Esophagus muscularis mucosa (tissue), 4 donors: ENCODE measurements around the gene EXOC6B. TPM values are rescaled to one million over a fixed set of nuclear protein-coding genes. Genes with fewer than 3 reads are reported as not detected.

Experiments used
- DNase-seq: peaks from one replicate; pipeline ENCODE4 v3.0.0-alpha.2; 2017; ENCODE audit errors: extremely low spot score
- H3K27ac ChIP-seq, 4 donors: fragments of 200-600 bp; sonication (generic); replicated peaks in 1 of 4; 1 replicate in 3 of 4; 2 replicates in 1 of 4; pipeline ENCODE4 v1.5.1; 2016 to 2019; ENCODE audit warnings: mild to moderate bottlenecking in 1 of 4
- H3K27me3 ChIP-seq, 4 donors: fragments of 200-600 bp; sonication (generic); one replicate each; pipeline versions ENCODE4 v1.5.1 to v1.6.0; 2016 to 2019
- H3K36me3 ChIP-seq, 4 donors: fragments of 200-600 bp; sonication (generic); one replicate each; pipeline ENCODE4 v1.5.1; 2016 to 2019
- H3K4me1 ChIP-seq, 4 donors: fragments of 200-600 bp; sonication (generic); one replicate each; pipeline ENCODE4 v1.5.1; 2016 to 2019
- H3K4me3 ChIP-seq, 4 donors: fragments of 200-600 bp; sonication (generic); 1 replicate in 2 of 4; 2 replicates in 2 of 4; pipeline ENCODE4 v1.5.1; 2016 to 2019; ENCODE audit warnings: mild to moderate bottlenecking in 4 of 4, moderate library complexity in 1 of 4
- H3K9me3 ChIP-seq, 4 donors: fragments of 200-600 bp; sonication (generic); 1 replicate in 3 of 4; 2 replicates in 1 of 4; pipeline ENCODE4 v1.5.1; 2016 to 2019
- EP300 ChIP-seq: sonication (generic); formaldehyde crosslinking; IDR thresholded peaks from one replicate; pipeline ENCODE4 v1.6.1; 2017; ENCODE audit warnings: antibody characterized with exemption
- POLR2A ChIP-seq: fragments of 450-650 bp; IDR thresholded peaks from one replicate; pipeline ENCODE4 v1.6.1; 2017; ENCODE audit warnings: antibody characterized with exemption, moderate library complexity, mild to moderate bottlenecking, low read depth
- POLR2AphosphoS5 ChIP-seq, 2 donors: sonication (generic); formaldehyde crosslinking; IDR thresholded peaks; one replicate each; pipeline ENCODE4 v1.6.1; 2017; ENCODE audit warnings: antibody characterized with exemption in 2 of 2
- WGBS: methylation state at CpG from one replicate; pipeline ENCODE4 v1.1.5; 2018; 5-methylcytosine and 5-hydroxymethylcytosine counted together
- intact Hi-C: fragments of 100-400 bp; cut with DNase I; formaldehyde crosslinking; loops from one replicate; pipeline ENCODE4 v1.15.1; 2023
- total RNA-seq, 4 donors: library from RNA; depleted of rRNA; stranded (reverse); fragments of >200 nt; gene quantifications; one replicate each; pipeline versions ENCODE4 v1.1.0 to v1.2.1, GENCODE V29; 2016
- TF ChIP-seq, protein P1 (sequence below), 3 experiments: fragments of 200-600 bp in 2 of 3; fragments of 450-650 bp in 1 of 3; sonication (generic) in 2 of 3; IDR thresholded peaks; one replicate each; pipeline ENCODE4 v1.5.1; 2017 to 2019; ENCODE audit warnings: antibody characterized with exemption in 3 of 3, mild to moderate bottlenecking in 2 of 3, moderate library complexity in 1 of 3

EXOC6B gene
- total RNA-seq, 4 donors from 2014 or later, result 24.5 to 45.9 (median 37.4) TPM

DNA sequence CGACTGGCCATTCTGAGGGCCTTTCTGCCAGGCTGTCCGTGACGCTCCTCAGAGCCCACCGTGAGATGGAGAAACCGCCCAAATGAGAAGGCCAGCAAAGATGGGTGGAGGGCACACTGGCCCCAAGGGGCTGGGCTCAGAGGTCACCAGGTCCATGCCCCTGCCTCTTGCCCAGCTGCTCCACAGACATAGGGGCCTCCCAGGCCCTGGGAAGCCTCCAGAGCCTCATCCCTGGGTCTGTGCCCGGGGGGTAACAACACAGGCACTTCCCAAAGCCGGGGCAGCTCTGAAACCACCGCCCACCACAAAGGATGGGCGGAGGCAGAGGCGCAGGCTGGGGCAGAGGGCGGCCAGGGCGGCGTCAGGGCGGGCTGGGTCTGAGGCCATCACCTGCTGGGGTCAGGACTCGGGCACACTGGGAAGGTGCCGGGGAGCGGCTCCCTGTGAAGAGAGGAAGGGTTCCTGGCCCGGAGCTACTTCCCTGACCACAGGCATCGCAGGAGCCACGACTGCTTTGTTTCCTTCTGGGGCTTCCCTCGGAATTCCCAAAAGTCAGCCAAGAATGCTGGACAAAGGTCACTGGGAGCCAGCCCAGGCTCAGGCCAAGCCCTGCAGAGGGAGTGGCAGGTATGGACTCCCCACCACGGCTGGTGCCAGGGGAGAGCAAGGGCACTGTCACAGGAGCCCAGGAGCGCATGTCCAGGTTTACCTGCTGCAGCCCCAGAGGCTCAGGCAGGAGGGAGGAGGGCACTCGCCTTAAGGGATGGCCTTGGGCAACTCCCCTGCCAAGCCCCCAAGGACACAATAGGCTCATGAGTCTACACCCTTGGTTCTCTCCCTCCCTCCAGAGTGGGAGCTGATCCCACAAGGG lies 687.6 kb downstream of the EXOC6B start:
- whole genome bisulfite sequencing, result 78% methylated on average over 17 of the region's 24 CpGs
- DNase-seq, result no peak

DNA sequence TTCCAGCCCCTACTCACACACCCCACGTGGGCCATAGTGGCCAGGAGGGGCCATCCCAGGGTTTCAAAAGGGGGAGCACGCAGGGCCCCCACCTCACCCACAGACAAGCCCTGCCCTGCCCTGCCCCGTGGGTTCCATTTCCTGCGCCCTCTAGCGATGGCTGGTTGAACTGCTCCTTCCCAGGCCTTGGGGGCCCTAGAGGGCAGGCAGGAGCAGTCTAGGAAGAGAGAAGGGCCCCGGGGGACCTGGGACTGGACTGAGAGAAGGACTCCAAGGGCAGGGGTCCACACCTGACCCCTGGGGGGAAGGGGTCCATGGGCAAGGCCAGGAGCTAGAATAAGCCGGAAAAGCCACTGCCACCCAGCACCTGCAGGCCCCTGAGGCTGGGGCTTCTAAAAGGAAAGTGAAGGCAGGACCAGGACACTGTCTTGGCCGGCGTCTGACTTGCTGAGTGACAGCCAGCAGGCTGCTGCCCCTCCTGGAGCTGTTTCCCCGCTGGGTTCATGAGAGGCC lies 688.3 kb downstream of the EXOC6B start:
- no peaks in the 10 kb centered on the region for H3K9me3 ChIP-seq
- WGBS, result 44% methylated on average over 5 of the region's 10 CpGs
- intact Hi-C loops, result loop anchor here (5.0 kb wide), 1 partner anchor 335 kb away; no protein-coding TSS in a partner anchor
- H3K4me1 ChIP-seq, result peaks cover 17 to 27% (median 23%) of the 10 kb centered on the region in 4 donors
- H3K4me3 ChIP-seq, result no peak overlapping the region
- no peak for DNase-seq
- no peak overlapping the region for H3K27ac ChIP-seq
- TF ChIP-seq, protein P1, sequence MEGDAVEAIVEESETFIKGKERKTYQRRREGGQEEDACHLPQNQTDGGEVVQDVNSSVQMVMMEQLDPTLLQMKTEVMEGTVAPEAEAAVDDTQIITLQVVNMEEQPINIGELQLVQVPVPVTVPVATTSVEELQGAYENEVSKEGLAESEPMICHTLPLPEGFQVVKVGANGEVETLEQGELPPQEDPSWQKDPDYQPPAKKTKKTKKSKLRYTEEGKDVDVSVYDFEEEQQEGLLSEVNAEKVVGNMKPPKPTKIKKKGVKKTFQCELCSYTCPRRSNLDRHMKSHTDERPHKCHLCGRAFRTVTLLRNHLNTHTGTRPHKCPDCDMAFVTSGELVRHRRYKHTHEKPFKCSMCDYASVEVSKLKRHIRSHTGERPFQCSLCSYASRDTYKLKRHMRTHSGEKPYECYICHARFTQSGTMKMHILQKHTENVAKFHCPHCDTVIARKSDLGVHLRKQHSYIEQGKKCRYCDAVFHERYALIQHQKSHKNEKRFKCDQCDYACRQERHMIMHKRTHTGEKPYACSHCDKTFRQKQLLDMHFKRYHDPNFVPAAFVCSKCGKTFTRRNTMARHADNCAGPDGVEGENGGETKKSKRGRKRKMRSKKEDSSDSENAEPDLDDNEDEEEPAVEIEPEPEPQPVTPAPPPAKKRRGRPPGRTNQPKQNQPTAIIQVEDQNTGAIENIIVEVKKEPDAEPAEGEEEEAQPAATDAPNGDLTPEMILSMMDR (IDR thresholded peaks at IDR 0.05), result peak; percentile 66 to 92 (median 67)
- TF ChIP-seq POLR2AphosphoS5 (IDR thresholded peaks at IDR 0.05), result no peak
- no peaks in the 10 kb centered on the region for H3K36me3 ChIP-seq
- H3K27me3 ChIP-seq, result peaks cover 0 to 8% (median 0%) of the 10 kb centered on the region in 4 donors

More for the DNA sequence above, 687.6 kb downstream of the EXOC6B start:
- TF ChIP-seq EP300 (no peak), POLR2AphosphoS5 (IDR thresholded peaks at IDR 0.05) (no peak), POLR2A (no peak)
- TF ChIP-seq, protein P1 (IDR thresholded peaks at IDR 0.05), result no peak
- Histone ChIP-seq H3K27me3 (peaks cover 0 to 6% (median 0%) of the 10 kb centered on the region in 4 donors), H3K36me3 (no peaks in the 10 kb centered on the region), H3K27ac (no peak overlapping the region), H3K9me3 (no peaks in the 10 kb centered on the region), H3K4me3 (no peak overlapping the region), H3K4me1 (peaks cover 24 to 34% (median 29%) of the 10 kb centered on the region in 4 donors)
- intact Hi-C loops, result loop anchor here (5.0 kb wide), 1 partner anchor 336 kb away; no protein-coding TSS in a partner anchor

DNA sequence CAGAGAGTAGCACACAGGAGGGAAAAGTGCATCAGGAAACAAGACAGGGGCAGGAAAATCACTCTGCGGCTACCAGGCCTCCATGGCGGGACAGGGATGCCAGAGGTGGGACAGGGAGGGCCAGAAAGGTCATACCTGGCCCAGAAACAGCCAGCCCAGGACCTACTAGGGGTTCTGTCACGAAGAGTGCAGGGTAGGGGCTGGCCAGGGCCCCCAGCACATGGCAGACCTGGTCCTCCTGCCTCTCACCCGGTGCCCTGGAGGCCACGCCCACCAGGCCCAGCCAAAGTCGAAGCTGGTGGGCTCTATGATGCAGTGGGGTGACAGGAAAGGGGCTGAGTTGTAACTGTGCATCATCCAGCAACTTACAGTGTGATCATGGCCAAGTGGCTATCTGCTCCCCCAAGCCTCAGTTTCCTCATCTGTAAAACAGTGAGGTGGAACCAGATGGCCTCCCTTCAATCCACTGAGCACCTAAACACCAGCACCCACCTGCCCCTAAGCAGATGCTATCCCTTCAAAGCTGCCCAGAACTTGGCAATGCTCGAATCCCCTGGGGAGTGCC lies 688.8 kb downstream of the EXOC6B start:
- Histone ChIP-seq H3K4me1 (peaks cover 15 to 21% (median 17%) of the 10 kb centered on the region in 4 donors), H3K4me3 (no peak overlapping the region), H3K36me3 (no peaks in the 10 kb centered on the region), H3K27me3 (peaks cover 0 to 13% (median 0%) of the 10 kb centered on the region in 4 donors), H3K27ac (no peak overlapping the region), H3K9me3 (no peaks in the 10 kb centered on the region)
- TF ChIP-seq POLR2A (no peak), POLR2AphosphoS5 (IDR thresholded peaks at IDR 0.05) (no peak), EP300 (no peak)
- TF ChIP-seq, protein P1 (IDR thresholded peaks at IDR 0.05), result no peak
- 72% methylated on average over 6 of the region's 7 CpGs for WGBS
- no peak for DNase-seq
- intact Hi-C loops, result loop anchor here (5.0 kb wide), 1 partner anchor 335 kb away; no protein-coding TSS in a partner anchor

DNA sequence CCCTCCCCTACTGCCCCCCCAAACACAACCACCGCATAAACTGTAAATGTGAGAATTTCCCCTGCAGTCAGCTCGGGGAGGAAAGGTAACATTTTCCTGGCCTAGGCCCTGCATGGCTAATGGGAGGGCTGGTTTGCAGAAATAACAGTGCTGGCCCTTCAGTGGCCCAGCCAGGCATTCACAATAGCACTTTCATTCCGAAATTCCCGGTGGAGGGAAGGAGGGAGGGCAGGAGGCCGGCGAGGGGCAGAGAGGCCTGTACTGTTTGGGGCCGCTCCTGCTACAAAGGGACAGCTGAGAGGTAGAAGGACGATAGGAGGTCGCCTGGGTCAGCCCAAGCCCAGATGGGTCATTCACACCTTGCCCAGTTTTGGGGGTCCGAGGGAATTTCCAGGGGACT lies 689.5 kb downstream of the EXOC6B start:
- TF ChIP-seq, protein P1 (IDR thresholded peaks at IDR 0.05), result no peak
- TF ChIP-seq POLR2A (no peak), POLR2AphosphoS5 (IDR thresholded peaks at IDR 0.05) (no peak), EP300 (no peak)
- WGBS, result 89% methylated on average over 9 of the region's 10 CpGs
- intact Hi-C loops, result loop anchor here (5.0 kb wide), 1 partner anchor 334 kb away; no protein-coding TSS in a partner anchor
- Histone ChIP-seq H3K4me3 (no peak overlapping the region), H3K4me1 (peaks cover 15 to 21% (median 17%) of the 10 kb centered on the region in 4 donors), H3K27me3 (peaks cover 0 to 20% (median 0%) of the 10 kb centered on the region in 4 donors), H3K9me3 (no peaks in the 10 kb centered on the region), H3K27ac (no peak overlapping the region), H3K36me3 (no peaks in the 10 kb centered on the region)
- no peak for DNase-seq
